Caco-2 (cell line): ENCODE data around the gene COG1. TPM values are rescaled to one million over a fixed set of nuclear protein-coding genes. Genes with fewer than 3 reads are reported as not detected.
A peak's percentile ranks its signal among the peaks of the same experiment; 100 is the strongest.

Experiments
- BruUV-seq: library from RNA; stranded (reverse); fragments of 400-500 nt; replicated peaks from 2 replicates; lab custom pipeline; 2021; lab: Mats Ljungman, UMichigan
- CTCF ChIA-PET: fragments of 300-600 bp; sonication (Branson Sonifier 250); formaldehyde crosslinking; loops from one replicate; lab custom pipeline; 2022; ENCODE audit warnings: antibody characterized with exemption; lab: Charles Lee
- POLR2A ChIA-PET: fragments of 300-600 bp; sonication (Branson Sonifier 250); formaldehyde crosslinking; loops from one replicate; lab custom pipeline; 2022; ENCODE audit warnings: antibody characterized with exemption; lab: Charles Lee
- DNase-seq, 2 experiments: peaks; one replicate each; pipeline versions ENCODE4 v3.0.0 to v3.0.0-alpha.2; 2020 to 2022
- H3K27me3 ChIP-seq: replicated peaks from 2 replicates; pipeline ENCODE4 v1.6.0; 2011; ENCODE audit warnings: low read length; ENCODE audit not compliant: control insufficient read depth, insufficient read depth
- H3K36me3 ChIP-seq: 2 replicates; pipeline ENCODE4 v1.5.1; 2011; ENCODE audit warnings: low read length; ENCODE audit not compliant: control insufficient read depth, insufficient read depth
- H3K4me1 ChIP-seq: fragments of 250-450 bp; sonication (Bioruptor Pico); 2 replicates; pipeline ENCODE4 v1.5.1; 2020; ENCODE audit warnings: mild to moderate bottlenecking
- H3K4me3 ChIP-seq: 2 replicates; pipeline ENCODE4 v1.5.1; 2011; ENCODE audit warnings: low read depth, mild to moderate bottlenecking, control low read depth, low read length
- H3K9me3 ChIP-seq: fragments of 250-450 bp; sonication (Bioruptor Pico); 2 replicates; pipeline ENCODE4 v1.5.1; 2020; ENCODE audit warnings: mild to moderate bottlenecking, moderate library complexity
- H3K27ac Mint-ChIP-seq: one replicate; pipeline ENCODE4 v1.8.0; 2022; ENCODE audit warnings: mixed read lengths; ENCODE audit not compliant: unreplicated experiment
- H3K27me3 Mint-ChIP-seq: one replicate; pipeline ENCODE4 v1.8.0; 2022; ENCODE audit warnings: mixed read lengths; ENCODE audit not compliant: insufficient read depth, unreplicated experiment
- H3K36me3 Mint-ChIP-seq: one replicate; pipeline ENCODE4 v1.8.0; 2022; ENCODE audit warnings: mild to moderate bottlenecking, mixed read lengths; ENCODE audit not compliant: insufficient read depth, unreplicated experiment
- H3K4me1 Mint-ChIP-seq: one replicate; pipeline ENCODE4 v1.8.0; 2022; ENCODE audit warnings: low read depth, mixed read lengths; ENCODE audit not compliant: unreplicated experiment
- H3K4me3 Mint-ChIP-seq: one replicate; pipeline ENCODE4 v1.8.0; 2022; ENCODE audit warnings: mild to moderate bottlenecking, moderate library complexity, mixed read lengths; ENCODE audit not compliant: unreplicated experiment
- H3K9me3 Mint-ChIP-seq: one replicate; pipeline ENCODE4 v1.8.0; 2022; ENCODE audit warnings: mixed read lengths; ENCODE audit not compliant: unreplicated experiment
- CTCF ChIP-seq, 2 experiments: fragments of 200-600 bp in 1 of 2; IDR thresholded peaks; 1 replicate in 1 of 2; 2 replicates in 1 of 2; pipeline versions ENCODE4 v1.5.1 to v1.8.0; 2011 to 2022; ENCODE audit warnings: antibody characterized with exemption in 1 of 2, control low read depth in 1 of 2, inconsistent platforms in 1 of 2, low read depth in 1 of 2, low read length in 1 of 2, mild to moderate bottlenecking in 1 of 2, moderate library complexity in 1 of 2; ENCODE audit not compliant: insufficient read depth in 1 of 2, severe bottlenecking in 1 of 2, unreplicated experiment in 1 of 2
- intact Hi-C: fragments of 100-400 bp; cut with micrococcal nuclease; formaldehyde crosslinking; loops from one replicate; pipeline ENCODE4 v1.10.0; 2022; ENCODE audit not compliant: unreplicated experiment
- total RNA-seq: library from RNA; stranded (reverse); gene quantifications from 2 replicates; pipeline ENCODE4 v1.2.3, GENCODE V29; 2022

Gene COG1
- total RNA-seq, 1 experiment from 2014 or later = 36.8 TPM

- no peaks in the 10 kb centered on the region for H3K9me3 Mint-ChIP-seq
- H3K4me1 ChIP-seq = peaks cover 29% of the 10 kb centered on the region
- peaks cover 46% of the 10 kb centered on the region for H3K36me3 Mint-ChIP-seq
- H3K27me3 ChIP-seq = no peaks in the 10 kb centered on the region
- H3K27ac Mint-ChIP-seq = peak overlapping the region; percentile 98
- ChIA-PET CTCF (interaction anchor here (0.6 to 1.5 kb wide), 10 partner anchors 14 to 675 kb away, joined by 3 to 9 read pairs (median 4); no protein-coding TSS in a partner anchor), POLR2A (interaction anchor here (0.6 kb wide), 1 partner anchor 1612 kb away, joined by 3 read pairs; no protein-coding TSS in a partner anchor)
- H3K4me3 ChIP-seq = peak overlapping the region; percentile 84
- no peaks in the 10 kb centered on the region for H3K9me3 ChIP-seq
- peak in 1 of 2 experiments; percentile 19 for DNase-seq
- BruUV-seq = no TSS peak
- intact Hi-C loops = loop anchor here (5.0 kb wide), 1 partner anchor 504 kb away; no protein-coding TSS in a partner anchor
- H3K27me3 Mint-ChIP-seq = no peaks in the 10 kb centered on the region
- no peak for TF ChIP-seq CTCF (IDR thresholded peaks at IDR 0.05; ENCODE audit: insufficient read depth in 1 of 2, low read depth in 1 of 2, low read length in 1 of 2, severe bottlenecking in 1 of 2, unreplicated experiment in 1 of 2)
- H3K36me3 ChIP-seq = peaks cover 2% of the 10 kb centered on the region
- peaks cover 17% of the 10 kb centered on the region for H3K4me1 Mint-ChIP-seq
- peak overlapping the region; percentile 92 for H3K4me3 Mint-ChIP-seq
These were observed 38.5 kb downstream of the COG1 start for GRCh38 chr17:73231395-73231794.

- peak; percentile 96 to 98 for DNase-seq
- no peaks in the 10 kb centered on the region for H3K9me3 Mint-ChIP-seq
- peak overlapping the region; percentile 92 for H3K4me3 Mint-ChIP-seq
- intact Hi-C loops = loop anchor here (1.0 to 5.0 kb wide), 2 partner anchors 39 to 505 kb away; partner anchors contain the start of gene COG1
- peaks cover 41% of the 10 kb centered on the region for H3K36me3 Mint-ChIP-seq
- Histone ChIP-seq H3K4me1 (peaks cover 23% of the 10 kb centered on the region), H3K36me3 (peaks cover 2% of the 10 kb centered on the region), H3K9me3 (no peaks in the 10 kb centered on the region), H3K27me3 (no peaks in the 10 kb centered on the region), H3K4me3 (peak overlapping the region; percentile 84)
- BruUV-seq = no TSS peak
- H3K27ac Mint-ChIP-seq = peak overlapping the region; percentile 98
- peak in 1 of 2 experiments; percentile 32 for TF ChIP-seq CTCF (IDR thresholded peaks at IDR 0.05; ENCODE audit: insufficient read depth in 1 of 2, low read depth in 1 of 2, low read length in 1 of 2, severe bottlenecking in 1 of 2, unreplicated experiment in 1 of 2)
- ChIA-PET POLR2A (interaction anchor here (0.5 to 0.7 kb wide), 6 partner anchors 15 to 1611 kb away, joined by 3 to 4 read pairs (median 3); no protein-coding TSS in a partner anchor), CTCF (interaction anchor here (0.6 to 1.5 kb wide), 13 partner anchors 14 to 675 kb away, joined by 3 to 9 read pairs (median 4); partner anchors contain the start of gene COG1)
- H3K4me1 Mint-ChIP-seq = peaks cover 12% of the 10 kb centered on the region
- no peaks in the 10 kb centered on the region for H3K27me3 Mint-ChIP-seq
These were observed 39.2 kb downstream of the COG1 start for GRCh38 chr17:73231841-73232586.
